A549 (cell line): ENCODE results near the gene KCNJ11.

Experiments
- KDM5A ChIP-seq: fragments of 200-600 bp; sonication (generic); IDR thresholded peaks from 2 replicates; pipeline ENCODE4 v1.6.1; 2016; ENCODE audit warnings: antibody characterized with exemption, mild to moderate bottlenecking
- POLR2A ChIP-seq: IDR thresholded peaks from 2 replicates; pipeline ENCODE4 v1.6.1; 2012; ENCODE audit warnings: mild to moderate bottlenecking, low read length
- TF ChIP-seq, protein P1 (sequence below): fragments of >200 bp; sonication (Bioruptor Twin); formaldehyde crosslinking; IDR thresholded peaks from 3 replicates; pipeline ENCODE4 v1.5.1; 2016
- TF ChIP-seq, protein P2 (sequence below): IDR thresholded peaks from 2 replicates; pipeline ENCODE4 v1.6.1; 2012

DNA sequence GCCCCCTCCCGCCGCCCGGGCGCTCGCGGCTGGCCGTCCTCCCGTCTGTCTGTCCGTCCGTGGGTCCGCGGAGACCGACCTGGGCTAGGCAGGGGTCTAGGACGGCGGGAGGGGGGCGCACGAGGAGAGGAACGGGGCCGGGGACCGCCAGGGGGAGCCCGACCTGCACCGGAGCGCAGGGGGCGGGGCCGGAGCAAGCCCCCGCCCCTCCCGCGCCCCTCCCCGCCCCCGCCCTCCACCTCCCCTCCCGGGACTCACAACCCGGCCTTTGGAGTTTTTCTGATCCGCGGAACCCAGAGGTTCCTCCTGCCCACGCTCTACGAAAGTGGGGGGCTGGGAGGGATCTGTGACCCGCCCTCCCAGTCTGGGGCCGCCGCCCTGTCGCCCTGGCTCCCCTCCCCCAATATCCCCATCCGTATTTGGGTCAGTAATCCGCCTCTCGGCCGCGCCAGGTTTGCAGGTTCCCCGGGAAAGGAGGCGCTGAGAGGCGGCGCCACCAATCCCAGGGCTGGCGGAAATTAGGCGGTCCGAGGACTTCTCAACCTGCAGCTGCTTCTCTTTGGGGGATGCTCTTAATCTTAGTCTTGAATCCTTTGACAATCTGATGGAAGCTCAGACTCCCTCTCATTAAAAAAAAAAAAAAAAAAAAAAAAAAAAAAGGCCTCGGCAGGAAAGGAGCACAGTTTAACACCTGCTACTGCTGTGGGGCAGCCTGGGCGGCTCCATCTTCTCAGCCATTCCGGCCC lies 925 bp upstream of the KCNJ11 start:
- TF ChIP-seq, protein P1, sequence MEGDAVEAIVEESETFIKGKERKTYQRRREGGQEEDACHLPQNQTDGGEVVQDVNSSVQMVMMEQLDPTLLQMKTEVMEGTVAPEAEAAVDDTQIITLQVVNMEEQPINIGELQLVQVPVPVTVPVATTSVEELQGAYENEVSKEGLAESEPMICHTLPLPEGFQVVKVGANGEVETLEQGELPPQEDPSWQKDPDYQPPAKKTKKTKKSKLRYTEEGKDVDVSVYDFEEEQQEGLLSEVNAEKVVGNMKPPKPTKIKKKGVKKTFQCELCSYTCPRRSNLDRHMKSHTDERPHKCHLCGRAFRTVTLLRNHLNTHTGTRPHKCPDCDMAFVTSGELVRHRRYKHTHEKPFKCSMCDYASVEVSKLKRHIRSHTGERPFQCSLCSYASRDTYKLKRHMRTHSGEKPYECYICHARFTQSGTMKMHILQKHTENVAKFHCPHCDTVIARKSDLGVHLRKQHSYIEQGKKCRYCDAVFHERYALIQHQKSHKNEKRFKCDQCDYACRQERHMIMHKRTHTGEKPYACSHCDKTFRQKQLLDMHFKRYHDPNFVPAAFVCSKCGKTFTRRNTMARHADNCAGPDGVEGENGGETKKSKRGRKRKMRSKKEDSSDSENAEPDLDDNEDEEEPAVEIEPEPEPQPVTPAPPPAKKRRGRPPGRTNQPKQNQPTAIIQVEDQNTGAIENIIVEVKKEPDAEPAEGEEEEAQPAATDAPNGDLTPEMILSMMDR, result peak; percentile 96
- TF ChIP-seq KDM5A, result peak; percentile 63
- TF ChIP-seq, protein P2, sequence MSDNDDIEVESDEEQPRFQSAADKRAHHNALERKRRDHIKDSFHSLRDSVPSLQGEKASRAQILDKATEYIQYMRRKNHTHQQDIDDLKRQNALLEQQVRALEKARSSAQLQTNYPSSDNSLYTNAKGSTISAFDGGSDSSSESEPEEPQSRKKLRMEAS, result peak; percentile 16; the same call in 1 of the 2 replicates
- TF ChIP-seq POLR2A, result no peak
